Naive thymus-derived CD8-positive, alpha-beta T cell (primary cell): ENCODE results near the gene PARN. TPM values are rescaled to one million over a fixed set of nuclear protein-coding genes. Genes with fewer than 3 reads are reported as not detected.

ENCODE experiments used
- ATAC-seq, 2 donors: fragments of 150-1000 bp; cut with Tn5 transposase in 1 of 2; sonication (Bioruptor Pico), chemical (Tn5 transposase) in 1 of 2; 1 replicate in 1 of 2; 2 replicates in 1 of 2; pipeline ENCODE4 v1.10.0; 2021; ENCODE audit warnings: mild to moderate bottlenecking in 2 of 2, moderate library complexity in 2 of 2
- POLR2A ChIA-PET: fragments of 350-600 bp; sonication (Branson Sonifier 250); formaldehyde crosslinking; loops from one replicate; lab custom pipeline; 2021; ENCODE audit warnings: antibody characterized with exemption; lab: Charles Lee
- DNase-seq, 10 donors: peaks; one replicate each; pipeline versions ENCODE4 v3.0.0 to v3.0.0-alpha.2; 2020 to 2022
- H3K27ac Mint-ChIP-seq, 10 donors: one replicate each; pipeline ENCODE4 v1.8.0; 2020 to 2022; ENCODE audit warnings: mild to moderate bottlenecking in 10 of 10, mixed read lengths in 10 of 10, moderate library complexity in 4 of 10, inconsistent platforms in 1 of 10
- H3K27me3 Mint-ChIP-seq, 5 donors: one replicate each; pipeline ENCODE4 v1.8.0; 2021 to 2022; ENCODE audit warnings: mixed read lengths in 5 of 5
- H3K36me3 Mint-ChIP-seq, 3 donors: one replicate each; pipeline ENCODE4 v1.8.0; 2020 to 2022; ENCODE audit warnings: mixed read lengths in 3 of 3, mild to moderate bottlenecking in 2 of 3, inconsistent platforms in 1 of 3
- H3K4me1 Mint-ChIP-seq, 4 donors: one replicate each; pipeline ENCODE4 v1.8.0; 2021 to 2022; ENCODE audit warnings: mixed read lengths in 4 of 4
- H3K4me3 Mint-ChIP-seq, 10 donors: one replicate each; pipeline ENCODE4 v1.8.0; 2020 to 2022; ENCODE audit warnings: mild to moderate bottlenecking in 10 of 10, mixed read lengths in 10 of 10, moderate library complexity in 6 of 10, inconsistent platforms in 1 of 10
- H3K9me3 Mint-ChIP-seq, 9 donors: one replicate each; pipeline ENCODE4 v1.8.0; 2020 to 2022; ENCODE audit warnings: mixed read lengths in 9 of 9, mild to moderate bottlenecking in 3 of 9, inconsistent platforms in 1 of 9, moderate library complexity in 1 of 9
- polyA plus RNA-seq, 3 donors: library from polyadenylated mRNA; unstranded; fragments of 300-500 nt; fragmentation: Illumina TruSeq; gene quantifications; one replicate each; pipeline ENCODE4 v1.2.3, GENCODE V29; 2021
- total RNA-seq, 8 experiments: library from RNA in 2 of 8; stranded (reverse) in 2 of 8; gene quantifications; one replicate each; pipeline ENCODE4 v1.2.3 and lab custom pipeline; 2021 to 2026

The PARN gene
- total and polyA plus RNA-seq, 5 experiments from 2014 or later, result 40.8 to 50.8 (median 47.9) TPM

DNA sequence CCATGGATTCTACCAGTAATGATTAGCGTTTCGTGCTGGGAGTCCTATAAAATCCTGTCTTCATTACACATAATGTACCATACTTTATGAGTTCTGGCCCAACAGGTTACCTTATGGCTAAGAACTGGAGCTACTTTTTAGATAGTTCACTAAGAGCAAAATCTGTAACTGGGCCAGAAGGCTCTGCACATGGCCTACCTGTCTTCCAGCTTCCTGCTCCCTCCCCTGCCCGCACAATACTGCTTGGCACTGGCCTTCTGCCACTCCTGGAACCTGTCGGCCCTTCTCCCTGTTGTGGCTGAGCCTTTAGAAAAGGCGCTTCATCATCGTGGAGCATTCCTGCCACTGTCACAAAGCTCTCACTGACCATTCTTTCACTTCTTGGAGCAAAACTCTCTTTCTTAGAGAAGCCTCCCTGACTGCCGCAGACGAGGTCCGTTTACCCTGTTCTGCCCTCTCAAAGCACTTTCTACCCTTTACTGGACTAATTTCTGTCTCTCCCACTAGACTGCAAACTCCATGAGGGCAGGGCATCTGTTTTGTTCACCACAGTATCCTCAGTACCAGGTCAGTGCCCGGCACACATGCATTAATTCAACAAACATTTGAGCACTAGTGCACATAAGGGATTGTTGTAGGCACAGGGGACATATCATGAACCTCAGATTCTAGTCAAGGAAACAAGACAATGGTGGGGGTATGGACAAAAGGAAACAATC is 116.5 kb downstream of the PARN start:
- POLR2A ChIA-PET, result no interaction called here
- H3K36me3 Mint-ChIP-seq, result peaks cover 0 to 17% (median 7%) of the 10 kb centered on the region in 3 donors
- no peaks in the 10 kb centered on the region for H3K27me3 Mint-ChIP-seq
- H3K27ac Mint-ChIP-seq, result no peak overlapping the region
- ATAC-seq (no peak), DNase-seq (no peak)
- peaks cover 7 to 14% (median 10%) of the 10 kb centered on the region in 4 donors for H3K4me1 Mint-ChIP-seq
- H3K9me3 Mint-ChIP-seq, result no peaks in the 10 kb centered on the region
- no peak overlapping the region for H3K4me3 Mint-ChIP-seq

DNA sequence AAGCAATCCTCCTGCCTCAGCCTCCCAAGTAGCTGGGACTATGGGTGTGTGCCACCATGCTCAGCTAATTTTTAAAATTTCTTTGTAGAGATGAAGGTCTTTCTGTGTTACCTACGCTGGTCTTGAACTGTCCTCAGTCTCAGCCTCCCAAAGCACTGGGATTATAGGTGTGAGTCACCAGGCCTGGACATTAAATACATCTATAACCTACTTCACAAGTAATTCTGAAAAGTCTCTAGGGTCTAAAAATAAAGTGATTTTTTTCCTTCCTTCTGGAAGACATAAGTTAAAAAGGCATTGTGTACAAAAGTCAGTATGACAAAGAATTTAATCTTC is 118.3 kb downstream of the PARN start:
- Mint-ChIP-seq H3K36me3 (peaks cover 0 to 22% (median 7%) of the 10 kb centered on the region in 3 donors), H3K9me3 (no peaks in the 10 kb centered on the region), H3K4me1 (peaks cover 7 to 12% (median 9%) of the 10 kb centered on the region in 4 donors), H3K4me3 (no peak overlapping the region), H3K27ac (peak overlapping the region in 1 of 10 donors; percentile 39), H3K27me3 (no peaks in the 10 kb centered on the region)
- POLR2A ChIA-PET, result no interaction called here
- DNase-seq (no peak), ATAC-seq (no peak)

DNA sequence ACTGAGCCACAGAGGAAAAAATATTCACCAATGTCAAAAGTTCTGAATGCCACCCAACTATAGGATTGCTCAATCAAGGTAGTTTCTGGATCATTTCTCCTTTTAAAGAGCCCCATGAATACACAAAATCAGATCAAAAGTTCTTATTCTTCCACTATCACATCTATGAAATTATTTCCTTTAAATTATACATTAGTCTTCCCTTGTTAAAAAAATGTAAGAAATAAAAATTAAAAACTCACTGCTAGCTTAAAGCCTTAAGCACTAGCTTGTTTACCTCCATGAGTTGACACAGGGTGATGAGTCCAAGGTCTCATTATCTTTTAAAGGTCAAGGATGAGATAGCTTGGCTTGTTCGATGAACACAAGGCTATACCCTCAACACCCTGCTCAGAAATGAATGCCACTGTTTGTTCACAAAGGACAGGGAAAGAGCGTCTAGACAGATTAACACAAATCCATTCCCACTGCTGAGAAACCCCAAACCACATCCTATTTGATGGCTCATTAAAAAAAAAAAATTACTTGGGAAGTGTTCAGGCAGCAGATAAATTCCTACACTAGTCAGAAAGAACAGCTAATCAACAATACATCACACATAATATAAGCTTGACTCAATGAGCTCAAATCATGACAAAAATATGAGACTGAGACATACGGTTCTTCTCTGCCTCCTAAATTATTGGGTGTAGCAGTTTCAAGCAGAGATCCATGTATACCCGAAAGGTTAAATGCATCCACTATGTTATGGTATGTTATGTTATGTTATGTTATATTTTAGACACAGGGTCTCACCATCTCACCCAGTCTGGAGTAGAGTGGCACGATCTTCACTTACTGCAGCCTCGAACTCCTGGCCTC is 118.9 kb downstream of the PARN start:
- H3K4me1 Mint-ChIP-seq, result peaks cover 8 to 12% (median 9%) of the 10 kb centered on the region in 4 donors
- peaks cover 0 to 26% (median 7%) of the 10 kb centered on the region in 3 donors for H3K36me3 Mint-ChIP-seq
- no peak overlapping the region for H3K4me3 Mint-ChIP-seq
- no peaks in the 10 kb centered on the region for H3K9me3 Mint-ChIP-seq
- ATAC-seq (no peak), DNase-seq (no peak)
- POLR2A ChIA-PET, result interaction anchor here (0.6 kb wide), 1 partner anchor 169 kb away, joined by 6 read pairs; no protein-coding TSS in a partner anchor
- H3K27ac Mint-ChIP-seq, result peak overlapping the region in 2 of 10 donors; percentile 30 to 39
- no peaks in the 10 kb centered on the region for H3K27me3 Mint-ChIP-seq

DNA sequence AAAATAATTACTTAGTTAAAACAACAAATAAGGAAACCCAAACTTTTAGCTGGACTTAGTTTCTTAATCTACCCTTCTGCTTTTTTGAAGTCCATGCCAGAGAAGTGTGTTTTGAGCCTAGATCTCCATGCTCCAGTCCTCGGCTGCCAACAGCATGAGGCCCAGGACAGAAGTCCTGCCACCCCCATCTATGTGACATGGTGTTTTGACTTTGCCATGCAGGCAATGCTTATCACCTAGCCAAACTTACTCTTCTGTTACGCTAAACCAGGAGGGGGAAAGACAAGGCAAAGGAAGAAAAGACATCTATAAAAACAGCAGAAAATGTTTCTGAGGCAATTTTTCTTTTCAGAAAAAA is 119.5 kb downstream of the PARN start:
- H3K4me1 Mint-ChIP-seq, result peaks cover 8 to 13% (median 12%) of the 10 kb centered on the region in 4 donors
- H3K27ac Mint-ChIP-seq, result peak overlapping the region in 1 of 10 donors; percentile 30
- no peak for ATAC-seq
- H3K36me3 Mint-ChIP-seq, result peaks cover 0 to 28% (median 7%) of the 10 kb centered on the region in 3 donors
- no peak for DNase-seq
- no peaks in the 10 kb centered on the region for H3K27me3 Mint-ChIP-seq
- POLR2A ChIA-PET, result interaction anchor here (0.6 kb wide), 1 partner anchor 168 kb away, joined by 6 read pairs; no protein-coding TSS in a partner anchor
- H3K9me3 Mint-ChIP-seq, result no peaks in the 10 kb centered on the region
- H3K4me3 Mint-ChIP-seq, result no peak overlapping the region

DNA sequence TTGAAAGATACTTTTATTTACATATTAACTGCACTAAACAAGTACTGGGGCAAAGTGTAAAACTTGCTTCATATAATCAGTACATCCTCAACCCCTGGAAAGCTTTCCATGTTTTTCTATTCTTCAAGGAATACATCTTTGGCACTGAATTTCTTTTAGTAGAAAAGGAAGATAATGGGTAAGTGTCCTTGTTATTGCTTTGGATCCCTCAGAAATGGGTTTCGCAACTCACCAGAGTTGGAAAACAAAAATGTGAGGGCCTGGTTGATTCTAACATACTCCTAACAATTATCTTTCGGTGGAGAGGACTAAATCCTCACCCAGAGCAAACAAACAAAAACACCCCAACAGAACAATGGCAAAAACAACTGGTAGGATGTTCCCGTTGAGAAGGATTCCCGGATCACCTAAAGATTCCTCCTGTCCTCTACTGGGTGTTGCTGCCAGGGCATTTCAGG is 120.4 kb downstream of the PARN start:
- POLR2A ChIA-PET, result no interaction called here
- Mint-ChIP-seq H3K4me3 (no peak overlapping the region), H3K27ac (peak overlapping the region in 2 of 10 donors; percentile 44 to 53), H3K36me3 (peaks cover 0 to 25% (median 7%) of the 10 kb centered on the region in 3 donors), H3K9me3 (no peaks in the 10 kb centered on the region), H3K4me1 (peaks cover 8 to 13% (median 12%) of the 10 kb centered on the region in 4 donors), H3K27me3 (no peaks in the 10 kb centered on the region)
- ATAC-seq (no peak), DNase-seq (no peak)

DNA sequence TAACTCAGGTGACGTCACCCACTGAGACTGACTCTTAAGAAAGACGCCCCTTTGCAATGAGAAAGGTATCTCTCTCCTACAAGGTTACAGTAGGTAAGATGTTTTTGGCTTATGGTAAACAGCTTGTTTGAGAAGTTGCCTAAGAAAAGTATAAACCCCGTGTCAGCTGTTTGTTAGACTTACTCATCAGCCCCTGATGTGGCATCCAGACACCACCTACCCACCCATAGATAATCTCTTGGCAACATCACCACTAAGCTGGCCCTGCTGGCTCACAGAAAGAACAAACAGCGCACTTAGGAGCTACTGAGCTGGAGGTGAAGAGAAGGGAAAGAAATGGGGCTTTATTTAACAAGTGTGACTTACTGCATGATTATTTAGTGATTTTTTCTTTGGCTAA is 121.0 kb downstream of the PARN start:
- ATAC-seq (no peak), DNase-seq (no peak)
- no peaks in the 10 kb centered on the region for H3K9me3 Mint-ChIP-seq
- peaks cover 0 to 25% (median 7%) of the 10 kb centered on the region in 3 donors for H3K36me3 Mint-ChIP-seq
- peak overlapping the region in 1 of 10 donors; percentile 53 for H3K27ac Mint-ChIP-seq
- H3K4me1 Mint-ChIP-seq, result peaks cover 8 to 13% (median 12%) of the 10 kb centered on the region in 4 donors
- H3K27me3 Mint-ChIP-seq, result no peaks in the 10 kb centered on the region
- POLR2A ChIA-PET, result no interaction called here
- H3K4me3 Mint-ChIP-seq, result no peak overlapping the region

DNA sequence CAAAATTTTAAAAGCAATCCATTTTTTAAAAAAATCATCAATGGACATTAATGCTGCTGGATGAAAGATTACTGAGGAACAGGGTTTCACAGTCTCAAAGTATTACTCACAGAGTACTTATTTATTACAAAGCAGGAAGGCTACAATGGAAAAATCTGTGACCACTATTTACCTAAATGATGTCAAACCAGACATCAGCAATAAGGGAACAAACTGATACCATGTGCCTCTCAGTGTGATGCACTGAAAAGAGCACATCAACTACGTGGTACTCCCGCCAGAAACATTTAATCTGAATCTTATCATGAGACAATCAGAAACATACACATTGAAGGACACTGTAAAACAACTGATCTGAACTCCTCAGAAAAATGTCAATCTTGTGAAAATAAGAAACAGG is 124.2 kb downstream of the PARN start:
- no peak overlapping the region for H3K4me3 Mint-ChIP-seq
- ATAC-seq (no peak), DNase-seq (no peak)
- no peaks in the 10 kb centered on the region for H3K9me3 Mint-ChIP-seq
- peaks cover 0 to 17% (median 3%) of the 10 kb centered on the region in 3 donors for H3K36me3 Mint-ChIP-seq
- POLR2A ChIA-PET, result no interaction called here
- H3K27ac Mint-ChIP-seq, result peak overlapping the region in 2 of 10 donors; percentile 4 to 16
- peaks cover 6 to 12% (median 8%) of the 10 kb centered on the region in 4 donors for H3K4me1 Mint-ChIP-seq
- no peaks in the 10 kb centered on the region for H3K27me3 Mint-ChIP-seq

DNA sequence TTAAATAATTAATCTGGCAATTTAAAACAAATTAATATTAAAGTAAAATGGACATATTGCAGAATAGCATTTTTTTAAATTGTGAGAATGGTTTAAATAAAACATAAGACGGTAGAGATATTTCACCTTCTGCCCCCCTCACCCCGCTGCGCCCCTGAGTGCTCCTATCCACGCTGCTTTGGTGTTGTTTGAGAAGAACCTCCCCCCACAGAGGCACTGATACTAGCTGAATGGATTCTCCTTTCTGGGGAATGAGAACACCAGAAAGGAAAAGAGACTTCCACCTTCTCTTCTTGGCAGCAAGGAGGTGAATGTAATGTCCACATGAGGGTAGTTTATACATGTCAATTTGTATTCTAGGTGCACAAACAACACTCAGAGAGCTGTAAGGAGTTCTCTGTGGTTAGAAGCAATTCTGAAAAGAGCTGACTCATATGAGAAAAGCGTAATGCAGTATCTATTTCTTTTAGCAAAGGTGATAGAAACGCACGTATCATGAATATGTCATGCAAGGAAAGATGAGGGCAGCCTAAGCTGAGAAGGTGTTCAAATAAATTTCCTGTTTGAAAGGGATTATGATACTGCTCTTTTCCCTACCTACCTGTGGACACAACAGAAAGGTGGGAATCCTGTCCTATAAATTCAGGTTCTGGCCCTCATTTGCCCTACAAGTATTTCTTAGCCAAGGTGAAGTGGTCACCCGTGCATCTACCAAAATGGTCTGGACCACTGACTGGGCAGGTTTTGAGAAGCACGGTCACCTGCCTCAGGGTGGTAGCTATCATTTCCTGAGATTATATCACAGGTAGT is 126.9 kb downstream of the PARN start:
- DNase-seq, result no peak
- Mint-ChIP-seq H3K36me3 (peaks cover 0 to 21% (median 5%) of the 10 kb centered on the region in 3 donors), H3K9me3 (no peaks in the 10 kb centered on the region), H3K27me3 (no peaks in the 10 kb centered on the region), H3K4me1 (peaks cover 9 to 12% (median 10%) of the 10 kb centered on the region in 4 donors), H3K27ac (no peak overlapping the region), H3K4me3 (no peak overlapping the region)
- ATAC-seq, result no peak
- POLR2A ChIA-PET, result no interaction called here

DNA sequence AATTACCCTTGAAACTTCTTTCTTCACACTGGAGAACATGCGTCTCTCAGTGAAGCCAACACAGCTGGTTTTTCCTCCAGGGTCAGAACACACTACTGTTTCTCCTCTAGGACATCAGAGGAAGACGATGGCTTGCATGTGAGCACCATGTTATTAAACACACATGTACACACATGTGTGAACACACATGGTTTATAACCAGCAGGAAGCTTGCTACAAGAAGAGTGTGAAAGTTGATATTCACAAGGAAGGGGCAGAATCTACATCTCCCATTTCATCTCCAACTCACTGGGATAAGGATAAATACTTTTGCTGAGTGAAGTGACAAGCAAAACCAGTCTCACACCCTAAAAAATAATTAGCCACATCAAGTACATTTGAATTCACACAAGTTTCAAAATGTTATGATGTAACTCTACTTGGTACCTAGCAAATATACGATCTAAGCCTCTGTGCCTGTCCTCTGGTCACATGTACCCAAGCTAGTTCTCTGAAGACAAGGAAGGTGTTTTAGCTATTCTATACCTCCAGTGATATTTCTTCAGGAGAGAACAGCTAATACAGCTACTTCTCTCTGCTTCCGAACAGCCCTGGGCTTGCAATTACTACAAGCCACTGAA is 127.7 kb downstream of the PARN start:
- no peaks in the 10 kb centered on the region for H3K9me3 Mint-ChIP-seq
- peaks cover 9 to 12% (median 10%) of the 10 kb centered on the region in 4 donors for H3K4me1 Mint-ChIP-seq
- DNase-seq (no peak), ATAC-seq (no peak)
- POLR2A ChIA-PET, result no interaction called here
- no peaks in the 10 kb centered on the region for H3K27me3 Mint-ChIP-seq
- no peak overlapping the region for H3K4me3 Mint-ChIP-seq
- H3K36me3 Mint-ChIP-seq, result peaks cover 0 to 19% (median 5%) of the 10 kb centered on the region in 3 donors
- H3K27ac Mint-ChIP-seq, result no peak overlapping the region

DNA sequence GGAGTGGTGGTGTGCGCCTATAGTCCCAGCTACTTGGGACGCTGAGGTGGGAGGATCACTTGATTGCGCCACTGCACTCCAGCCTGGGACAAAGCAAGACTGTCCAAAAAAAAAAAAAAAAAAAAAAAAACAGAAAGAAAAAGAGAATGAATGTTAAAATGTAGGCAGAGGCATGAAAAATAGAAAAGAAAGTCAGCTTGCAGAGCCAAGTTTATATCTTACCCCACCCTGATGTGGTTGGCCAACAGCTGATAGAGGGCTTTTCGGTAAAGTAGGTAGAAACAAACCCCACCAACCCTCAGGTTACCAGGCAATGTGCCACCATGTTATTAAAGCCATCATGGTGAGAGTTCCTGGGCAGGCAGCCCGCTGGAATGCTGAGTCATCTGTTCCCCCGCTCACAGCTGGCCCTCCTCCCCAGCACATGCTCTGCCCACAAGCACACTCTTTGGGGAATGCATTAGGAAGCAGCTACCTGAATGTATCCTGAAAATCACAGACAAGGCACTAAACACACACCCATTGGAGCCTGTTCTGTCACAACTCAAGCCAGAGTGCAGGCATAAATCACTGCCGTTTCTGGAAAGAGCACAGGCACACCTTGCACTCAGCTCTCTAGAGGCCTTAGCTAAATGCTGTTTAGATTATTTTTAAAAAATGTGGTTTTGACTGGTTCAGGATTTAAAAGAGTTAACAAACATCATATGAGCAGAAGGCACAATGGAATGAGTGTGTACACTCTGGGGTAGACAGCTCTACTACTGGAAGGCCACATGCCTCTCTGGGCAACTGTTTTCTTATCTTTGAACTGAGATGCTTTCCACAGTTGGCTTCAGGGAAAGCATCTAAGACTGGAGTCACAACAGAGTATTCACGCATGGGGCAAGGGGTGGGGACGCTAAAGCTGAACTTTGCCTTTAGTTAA is 128.5 kb downstream of the PARN start:
- Mint-ChIP-seq H3K36me3 (peaks cover 0 to 13% (median 5%) of the 10 kb centered on the region in 3 donors), H3K4me1 (peaks cover 10 to 18% (median 14%) of the 10 kb centered on the region in 4 donors), H3K9me3 (no peaks in the 10 kb centered on the region), H3K27me3 (no peaks in the 10 kb centered on the region), H3K4me3 (no peak overlapping the region), H3K27ac (no peak overlapping the region)
- POLR2A ChIA-PET, result no interaction called here
- ATAC-seq, result no peak
- no peak for DNase-seq

DNA sequence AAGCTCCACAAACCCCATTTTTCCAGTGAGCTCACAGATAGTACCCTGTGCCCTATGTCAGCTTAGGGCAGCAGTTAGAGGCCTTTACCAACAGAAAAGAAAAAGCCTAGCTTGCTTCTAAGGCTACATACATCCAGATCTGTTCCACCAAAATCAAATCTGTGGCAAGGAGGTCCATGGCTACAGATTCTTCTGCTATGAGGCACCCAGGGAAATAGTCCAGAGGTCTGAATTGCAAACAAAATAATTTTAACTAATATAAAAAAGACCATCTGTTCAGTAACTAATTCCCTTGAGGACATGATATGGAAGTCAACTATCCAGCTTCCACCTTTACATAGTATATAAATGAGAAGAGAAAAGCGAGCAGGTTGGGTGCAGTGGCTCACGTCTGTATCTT is 129.3 kb downstream of the PARN start:
- Mint-ChIP-seq H3K27me3 (no peaks in the 10 kb centered on the region), H3K4me3 (no peak overlapping the region), H3K9me3 (no peaks in the 10 kb centered on the region), H3K36me3 (peaks cover 0 to 7% (median 5%) of the 10 kb centered on the region in 3 donors), H3K4me1 (peaks cover 11 to 22% (median 13%) of the 10 kb centered on the region in 4 donors), H3K27ac (no peak overlapping the region)
- ATAC-seq (no peak), DNase-seq (no peak)
- POLR2A ChIA-PET, result no interaction called here
